H1 (cell line): ENCODE results near the gene CCNY. TPM values are rescaled to one million over a fixed set of nuclear protein-coding genes. Genes with fewer than 3 reads are reported as not detected.

Experiments used
- CTCF ChIA-PET: fragments of 300-600 bp; sonication (Branson Sonifier 250); formaldehyde crosslinking; loops from one replicate; lab custom pipeline; 2021; ENCODE audit not compliant: partially characterized antibody; lab: Charles Lee
- POLR2A ChIA-PET: fragments of 300-600 bp; sonication (Branson Sonifier 250); formaldehyde crosslinking; loops from one replicate; lab custom pipeline; 2021; ENCODE audit warnings: inconsistent platforms; ENCODE audit not compliant: partially characterized antibody; lab: Charles Lee
- DNase-seq, 2 experiments: peaks; one replicate each; pipeline versions ENCODE4 v3.0.0 to v3.0.0-alpha.2; 2010 to 2022; ENCODE audit warnings: low spot score in 2 of 2, low read depth in 1 of 2, mixed read lengths in 1 of 2
- FAIRE-seq: peaks from 2 replicates; lab custom pipeline; 2011; peaks lifted over from hg19 to GRCh38; lab: Jason Lieb, UNC
- H2AFZ ChIP-seq: 2 replicates; pipeline ENCODE4 v1.8.1; 2012; ENCODE audit warnings: low read length, inconsistent platforms
- H2AK5ac ChIP-seq: 2 replicates; pipeline ENCODE4 v1.6.1; 2013; ENCODE audit warnings: low read depth, low read length
- H2BK120ac ChIP-seq: replicated peaks from 2 replicates; pipeline ENCODE3; 2013; ENCODE audit warnings: low read depth, low read length, inconsistent platforms
- H2BK12ac ChIP-seq: 2 replicates; pipeline ENCODE4 v1.6.1; 2013; ENCODE audit warnings: low read depth, low read length
- H2BK15ac ChIP-seq: 2 replicates; pipeline ENCODE4 v1.6.1; 2013; ENCODE audit warnings: low read length
- H2BK20ac ChIP-seq: 2 replicates; pipeline ENCODE4 v1.6.1; 2013; ENCODE audit warnings: low read length
- H2BK5ac ChIP-seq: 2 replicates; pipeline ENCODE4 v1.6.1; 2013; ENCODE audit warnings: low read depth, low read length
- H3K14ac ChIP-seq: 2 replicates; pipeline ENCODE4 v1.6.1; 2013; ENCODE audit warnings: inconsistent platforms; ENCODE audit not compliant: insufficient read length
- H3K18ac ChIP-seq: 2 replicates; pipeline ENCODE4 v1.6.1; 2013; ENCODE audit warnings: low read length; ENCODE audit errors: extremely low read depth
- H3K23ac ChIP-seq: 2 replicates; pipeline ENCODE4 v1.6.1; 2013; ENCODE audit warnings: inconsistent platforms; ENCODE audit not compliant: insufficient read length
- H3K23me2 ChIP-seq: 2 replicates; pipeline ENCODE4 v1.6.1; 2013; ENCODE audit warnings: low read depth, low read length
- H3K27ac ChIP-seq: 2 replicates; pipeline ENCODE4 v1.6.1; 2011; ENCODE audit warnings: low read depth, low read length, inconsistent platforms
- H3K27me3 ChIP-seq, 4 experiments: replicated peaks in 1 of 4; 1 replicate in 1 of 4; 2 replicates in 3 of 4; pipeline versions ENCODE4 v1.6.1 to v1.8.1; 2011 to 2013; ENCODE audit warnings: low read length in 3 of 4, mild to moderate bottlenecking in 3 of 4, inconsistent platforms in 2 of 4, mixed read lengths in 2 of 4, moderate library complexity in 1 of 4; ENCODE audit not compliant: control insufficient read depth in 3 of 4, insufficient read depth in 3 of 4; ENCODE audit errors: extremely low read depth in 1 of 4
- H3K36me3 ChIP-seq, 4 experiments: 2 replicates each; pipeline versions ENCODE4 v1.6.1 to v1.8.1; 2011 to 2013; ENCODE audit warnings: mild to moderate bottlenecking in 4 of 4, low read length in 3 of 4, moderate library complexity in 2 of 4, control low read depth in 1 of 4, inconsistent platforms in 1 of 4; ENCODE audit not compliant: insufficient read depth in 4 of 4, control insufficient read depth in 2 of 4
- H3K4ac ChIP-seq: replicated peaks from 2 replicates; pipeline ENCODE3; 2013; ENCODE audit warnings: low read length, low read depth, mixed read lengths, inconsistent platforms; ENCODE audit not compliant: insufficient read length
- H3K4me1 ChIP-seq, 4 experiments: replicated peaks in 1 of 4; 1 replicate in 1 of 4; 2 replicates in 3 of 4; pipeline versions ENCODE4 v1.6.1 to v1.8.1; 2011 to 2013; ENCODE audit warnings: low read length in 3 of 4, inconsistent platforms in 2 of 4, mixed read lengths in 1 of 4; ENCODE audit not compliant: insufficient read depth in 4 of 4, control insufficient read depth in 3 of 4
- H3K4me2 ChIP-seq, 2 experiments: 2 replicates each; pipeline versions ENCODE4 v1.6.1 to v1.8.1; 2011 to 2013; ENCODE audit warnings: low read depth in 2 of 2, low read length in 2 of 2, control low read depth in 1 of 2, inconsistent platforms in 1 of 2, mild to moderate bottlenecking in 1 of 2; ENCODE audit not compliant: insufficient read depth in 1 of 2
- H3K4me3 ChIP-seq, 4 experiments: fragments of 200-600, 300-600 bp in 1 of 4; sonication (generic), shearing (Covaris generic), sonication (Bioruptor Twin) in 1 of 4; 2 replicates each; pipeline versions ENCODE4 v1.5.1 to v1.8.1; 2011 to 2016; ENCODE audit warnings: low read length in 4 of 4, low read depth in 3 of 4, control low read depth in 2 of 4, inconsistent platforms in 2 of 4, mild to moderate bottlenecking in 2 of 4, mixed read lengths in 1 of 4, moderate library complexity in 1 of 4; ENCODE audit not compliant: insufficient read depth in 2 of 4; ENCODE audit errors: extremely low read depth in 1 of 4
- H3K56ac ChIP-seq: replicated peaks from 2 replicates; pipeline ENCODE3; 2013; ENCODE audit warnings: low read depth, mild to moderate bottlenecking, mixed read lengths, low read length, inconsistent platforms; ENCODE audit not compliant: insufficient read length
- H3K79me1 ChIP-seq: 2 replicates; pipeline ENCODE4 v1.6.1; 2013; ENCODE audit warnings: low read depth, low read length, control low read depth
- H3K79me2 ChIP-seq, 2 experiments: 2 replicates each; pipeline versions ENCODE4 v1.6.1 to v1.8.1; 2012 to 2013; ENCODE audit warnings: low read length in 2 of 2, mild to moderate bottlenecking in 2 of 2, inconsistent platforms in 1 of 2; ENCODE audit not compliant: insufficient read depth in 2 of 2, control insufficient read depth in 1 of 2
- H3K9ac ChIP-seq, 4 experiments: replicated peaks in 1 of 4; 1 replicate in 1 of 4; 2 replicates in 3 of 4; pipeline versions ENCODE4 v1.6.1 to v1.8.1; 2011 to 2013; ENCODE audit warnings: low read depth in 3 of 4, low read length in 3 of 4, control low read depth in 2 of 4, mild to moderate bottlenecking in 2 of 4, moderate library complexity in 2 of 4, inconsistent platforms in 1 of 4; ENCODE audit errors: extremely low read depth in 1 of 4
- H3K9me3 ChIP-seq, 2 experiments: 2 replicates each; pipeline versions ENCODE4 v1.6.1 to v1.8.1; 2012 to 2013; ENCODE audit warnings: mild to moderate bottlenecking in 2 of 2, moderate library complexity in 2 of 2, control low read depth in 1 of 2, inconsistent platforms in 1 of 2, low read depth in 1 of 2, low read length in 1 of 2, mixed read lengths in 1 of 2; ENCODE audit not compliant: insufficient read depth in 2 of 2
- H4K20me1 ChIP-seq, 2 experiments: replicated peaks in 1 of 2; 2 replicates each; pipeline versions ENCODE3 to v1.8.1; 2011 to 2013; ENCODE audit warnings: inconsistent platforms in 2 of 2, low read length in 2 of 2, mild to moderate bottlenecking in 1 of 2; ENCODE audit not compliant: insufficient read depth in 2 of 2, control insufficient read depth in 1 of 2
- H4K5ac ChIP-seq: 2 replicates; pipeline ENCODE4 v1.6.1; 2013; ENCODE audit warnings: low read length, low read depth, mixed read lengths, inconsistent platforms; ENCODE audit not compliant: insufficient read length
- H4K8ac ChIP-seq: 2 replicates; pipeline ENCODE4 v1.8.0; 2013; ENCODE audit warnings: mild to moderate bottlenecking, moderate library complexity, low read length, inconsistent platforms; ENCODE audit not compliant: insufficient read depth; ENCODE audit errors: extremely low read depth
- H4K91ac ChIP-seq: replicated peaks from 2 replicates; pipeline ENCODE3; 2013; ENCODE audit warnings: low read length, mixed read lengths, inconsistent platforms; ENCODE audit not compliant: insufficient read length
- BRCA1 ChIP-seq: IDR thresholded peaks from 2 replicates; pipeline ENCODE4 v1.6.1; 2012; ENCODE audit warnings: low read depth, low read length, improper control_type of control experiment
- TEAD4 ChIP-seq: IDR thresholded peaks from 2 replicates; pipeline ENCODE4 v1.6.1; 2012; ENCODE audit warnings: low read depth, low read length, inconsistent platforms, mixed read lengths
- WGBS, 2 experiments: shearing (Covaris generic) in 1 of 2; methylation state at CpG; one replicate each; pipeline versions ENCODE4 v1.1.6 to v1.1.7; 2013 to 2015; ENCODE audit warnings: low lambda C conversion rate in 2 of 2, mixed read lengths in 2 of 2, inconsistent platforms in 1 of 2, low coverage in 1 of 2, missing lambda C conversion rate in 1 of 2; ENCODE audit not compliant: insufficient replicate concordance in 2 of 2, insufficient coverage in 1 of 2, insufficient read length in 1 of 2; ENCODE audit errors: extremely low coverage in 1 of 2, missing lambda C conversion rate in 1 of 2; 5-methylcytosine and 5-hydroxymethylcytosine counted together
- polyA plus RNA-seq, 7 experiments: library from polyadenylated mRNA; depleted of rRNA in 3 of 7; stranded (reverse) in 5 of 7; unstranded in 2 of 7; fragments of >200 nt in 5 of 7; fragments of 200-250 nt in 2 of 7; gene quantifications; 1 replicate in 5 of 7; 2 replicates in 1 of 7; 4 replicates in 1 of 7; pipeline versions ENCODE4 v1.2.1 to v1.2.3, GENCODE V29; 2011 to 2013; ENCODE audit warnings: missing spikeins in 2 of 7, mixed read lengths in 2 of 7
- total RNA-seq: library from RNA; stranded (reverse); fragmentation: NEBNext Ultra II Directional; extraction: Animal tissue kit (Norgen Biotek cat#: 25700); gene quantifications from 2 replicates; pipeline ENCODE4 v1.2.1, GENCODE V29; 2021

The CCNY gene
- total and polyA plus RNA-seq, 2 of the 8 experiments (the other 6 are each of a cell fraction or from before 2014, with no cell fraction given), result 25.3 to 68.2 TPM

- FAIRE-seq (peak; percentile 28), DNase-seq (no peak)
- Histone ChIP-seq H3K79me1 (peaks cover 7% of the 10 kb centered on the region), H3K36me3 (no peaks in the 10 kb centered on the region; a peak in 1 of 8 replicates), H4K20me1 (peaks cover 0 to 7% of the 10 kb centered on the region in 2 experiments), H2AFZ (no peak overlapping the region), H4K91ac (no peak overlapping the region), H3K4me3 (peak overlapping the region in 3 of 4 experiments; percentile 21 to 55 (median 31); a peak in 5 of 8 replicates), H3K9ac (no peak overlapping the region; a peak in 2 of 7 replicates), H2BK12ac (no peak overlapping the region; the same call in 1 of the 2 replicates), H3K4me1 (peaks cover 18 to 42% (median 37%) of the 10 kb centered on the region in 4 experiments), H3K56ac (no peak overlapping the region), H2AK5ac (no peak overlapping the region), H4K8ac (no peak overlapping the region), H3K27ac (no peak overlapping the region), H2BK20ac (no peak overlapping the region), H3K23me2 (peaks cover 5% of the 10 kb centered on the region; the same call in 1 of the 2 replicates), H3K27me3 (no peaks in the 10 kb centered on the region), H4K5ac (no peak overlapping the region), H2BK120ac (no peak overlapping the region), H2BK5ac (peak overlapping the region; percentile 28; the same call in 1 of the 2 replicates), H3K14ac (no peak overlapping the region), H3K4ac (no peak overlapping the region), H3K79me2 (peaks cover 2 to 90% of the 10 kb centered on the region in 2 experiments; a peak in 3 of 4 replicates), H3K9me3 (no peaks in the 10 kb centered on the region), H3K23ac (no peak overlapping the region), H3K4me2 (peak overlapping the region; percentile 58 to 75), H2BK15ac (no peak overlapping the region), H3K18ac (peak overlapping the region; percentile 25; the same call in 1 of the 2 replicates)
- WGBS, 2 experiments, result 6% methylated on average over 11 of the region's 11 CpGs; no CpG with 5 or more reads in 1 of the 2 experiments
- TF ChIP-seq BRCA1 (no peak), TEAD4 (no peak)
- CTCF ChIA-PET, result no interaction called here
- POLR2A ChIA-PET, result interaction anchor here (1.7 kb wide), 1 partner anchor 15 kb away, joined by 3 read pairs; no protein-coding TSS in a partner anchor
Observed at GRCh38 chr10:35464825-35465456, 128.6 kb downstream of the CCNY start.
